ENCODE data around the gene CDK13.

The CDK13 gene

DNA sequence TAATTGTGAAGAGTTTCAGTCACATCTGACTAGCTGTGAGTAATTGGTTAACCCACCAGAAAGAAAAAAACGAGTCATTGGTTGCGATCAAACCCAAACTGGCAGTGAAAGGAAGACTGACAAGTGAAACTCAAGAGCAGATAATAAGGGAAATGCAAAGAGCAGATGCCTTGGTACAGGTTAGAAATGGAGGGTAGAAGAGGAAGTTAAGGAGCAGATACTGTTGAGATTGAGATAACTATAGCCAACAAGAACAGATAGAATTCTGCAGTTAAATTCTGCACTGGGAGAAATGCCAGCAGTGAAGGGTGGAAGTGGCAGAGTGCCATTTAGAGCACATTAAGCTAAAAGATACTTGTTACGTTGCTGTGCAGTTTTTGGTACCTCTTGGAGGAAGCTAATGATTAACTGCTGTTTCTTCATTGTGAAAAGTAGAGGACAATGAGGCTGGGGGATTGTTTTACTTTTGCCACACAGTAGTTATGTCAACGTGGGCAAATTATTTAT is 65.8 kb downstream of the CDK13 start:
- peak; percentile 6 for DNase-seq

DNA sequence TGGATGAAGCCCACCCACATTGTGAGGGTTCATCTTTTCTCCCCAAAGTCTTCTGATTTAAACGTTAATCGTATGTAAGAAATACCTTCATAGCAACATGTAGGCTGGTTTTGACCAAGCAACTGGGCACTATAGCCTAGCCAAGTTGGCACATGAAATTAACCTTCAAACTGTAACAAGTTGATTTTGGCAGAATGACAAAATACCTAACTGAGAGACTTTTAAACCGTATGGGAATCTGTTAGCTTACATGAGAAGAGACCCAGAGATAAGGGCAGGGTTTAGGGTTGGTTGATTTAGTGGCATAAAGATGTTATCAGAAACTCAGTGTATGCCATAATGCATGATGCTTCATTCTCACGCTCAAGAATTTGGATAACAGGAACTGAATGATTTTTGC is 69.5 kb downstream of the CDK13 start:
- no peak for DNase-seq

DNA sequence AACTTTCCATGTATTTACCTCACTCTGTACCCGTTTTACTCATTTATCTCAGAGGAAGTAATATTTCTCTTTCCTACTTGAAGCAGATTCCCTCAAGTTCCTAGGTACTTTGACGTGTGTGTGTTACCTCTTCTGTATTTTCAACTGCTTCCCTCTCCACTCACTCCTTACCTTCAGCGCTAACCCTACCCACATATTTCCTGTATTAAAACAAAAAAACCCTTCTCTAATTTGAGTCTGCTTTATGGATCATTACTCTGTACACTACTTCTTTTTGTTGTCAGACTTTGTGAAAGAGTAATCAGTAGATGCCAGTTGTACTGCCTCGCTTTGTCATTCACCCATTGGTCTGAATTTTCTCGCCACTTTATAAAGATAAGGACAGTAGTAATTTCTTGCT is 74.0 kb downstream of the CDK13 start:
- DNase-seq, result no peak

DNA sequence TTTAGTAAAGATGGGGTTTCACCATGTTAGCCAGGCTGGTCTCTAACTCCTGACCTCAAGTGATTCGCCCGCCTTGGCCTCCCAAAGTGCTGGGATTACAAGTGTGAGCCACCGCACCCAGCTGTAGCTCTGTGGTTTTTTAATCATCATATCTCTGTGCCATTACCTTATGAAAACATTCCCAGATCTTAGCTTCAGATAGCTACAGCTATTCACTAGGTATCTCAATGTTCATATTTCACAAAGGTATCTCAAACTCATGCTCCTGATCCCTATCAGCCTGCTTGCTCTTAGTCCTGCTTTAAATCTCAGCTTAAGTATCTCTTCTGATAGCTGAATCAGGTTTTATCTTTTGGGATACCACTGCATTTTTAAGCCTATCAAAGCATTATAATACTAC is 74.8 kb downstream of the CDK13 start:
- DNase-seq, result no peak

DNA sequence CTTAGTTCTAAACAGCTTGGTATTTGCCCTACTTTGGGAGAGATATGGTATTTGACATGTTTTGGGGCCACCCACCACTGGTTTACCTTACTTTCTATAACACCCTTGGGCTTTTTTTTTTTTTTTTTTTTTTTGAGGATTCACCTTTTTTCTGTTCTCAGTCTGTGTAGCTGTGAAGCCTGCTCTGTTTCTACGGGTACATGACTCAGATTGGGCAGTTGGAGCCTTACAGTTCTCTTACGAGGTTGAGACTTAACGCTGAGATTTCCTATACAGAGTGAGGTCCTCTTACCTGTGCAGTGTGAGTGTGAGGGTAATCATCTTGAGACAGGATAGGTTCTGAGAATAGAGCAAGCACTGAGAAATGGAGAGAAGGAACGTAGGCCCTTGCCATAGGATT is 77.5 kb downstream of the CDK13 start:
- DNase-seq, result no peak

DNA sequence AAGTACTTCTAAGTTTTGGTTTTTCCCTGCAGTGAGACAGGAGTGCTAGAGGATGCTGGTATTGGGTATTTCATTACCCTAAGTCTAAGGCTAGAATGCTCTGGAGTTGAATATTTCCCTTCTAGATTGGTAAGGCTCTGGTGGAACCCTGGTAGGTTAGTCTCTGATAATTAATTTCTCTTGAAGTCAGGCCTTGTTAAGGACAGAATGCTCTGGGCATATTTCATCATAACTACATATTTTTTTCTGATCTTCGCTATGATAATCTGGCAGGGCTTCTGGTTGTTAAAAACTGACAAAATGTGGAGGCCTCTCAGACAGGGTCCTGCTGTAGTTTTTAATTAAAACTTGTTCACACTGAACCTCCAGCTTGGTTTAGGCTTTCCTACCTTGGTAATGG is 83.8 kb downstream of the CDK13 start:
- DNase-seq, result no peak

DNA sequence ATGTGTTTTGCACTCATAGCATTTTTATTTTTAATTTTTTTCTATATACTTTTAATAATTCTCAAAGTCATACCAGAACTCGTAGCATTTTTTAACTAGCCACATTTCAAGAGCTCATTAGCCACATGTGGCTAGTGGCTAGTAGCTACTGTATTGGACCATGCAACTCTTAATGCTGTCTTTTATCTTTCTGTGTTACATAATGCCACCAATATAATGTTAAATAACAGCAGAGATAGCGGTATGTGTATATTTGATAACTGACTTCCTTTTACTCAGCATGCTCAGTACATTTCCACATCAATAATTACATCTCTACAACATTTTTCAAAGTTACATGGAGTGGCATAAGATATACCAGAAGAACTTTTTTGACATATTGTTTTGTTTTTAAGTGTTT is 91.4 kb downstream of the CDK13 start:
- DNase-seq, result no peak

DNA sequence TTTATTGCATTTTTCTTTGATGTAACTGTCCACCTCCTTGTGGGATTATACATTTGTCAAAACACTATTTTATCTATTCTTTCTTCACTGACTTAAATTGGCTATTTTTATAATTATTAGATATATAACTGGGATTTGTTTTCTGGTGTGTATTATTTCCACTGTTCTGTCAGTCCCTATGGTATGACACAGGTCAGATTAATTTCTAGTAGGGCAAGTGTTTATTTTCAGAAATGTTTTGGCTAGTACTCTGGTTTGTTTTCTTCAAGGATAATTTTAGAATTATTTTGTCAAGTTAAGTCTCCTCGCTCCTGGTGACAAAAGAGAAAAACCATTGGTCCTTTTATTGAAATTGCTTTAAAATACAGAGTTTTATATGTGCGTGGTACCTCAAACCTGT is 93.1 kb downstream of the CDK13 start:
- no peak for DNase-seq

DNA sequence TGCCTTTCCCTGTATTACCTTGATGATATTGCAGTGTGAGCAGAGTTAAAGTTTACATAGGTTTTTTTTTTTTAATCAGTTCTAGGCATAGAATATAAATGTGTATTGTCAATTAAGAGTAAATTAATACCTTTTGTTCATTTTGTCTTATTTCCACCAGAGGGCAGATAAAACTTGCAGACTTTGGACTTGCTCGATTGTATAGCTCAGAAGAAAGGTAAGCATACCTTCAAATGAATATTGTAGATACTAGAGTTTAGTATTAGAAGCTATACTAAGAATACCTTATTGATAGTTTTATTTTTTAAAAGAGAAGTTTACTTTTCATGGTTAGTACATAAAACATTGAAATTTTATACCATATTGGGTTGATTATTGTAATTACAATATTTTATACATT is 97.6 kb downstream of the CDK13 start:
- no peak for DNase-seq

DNA sequence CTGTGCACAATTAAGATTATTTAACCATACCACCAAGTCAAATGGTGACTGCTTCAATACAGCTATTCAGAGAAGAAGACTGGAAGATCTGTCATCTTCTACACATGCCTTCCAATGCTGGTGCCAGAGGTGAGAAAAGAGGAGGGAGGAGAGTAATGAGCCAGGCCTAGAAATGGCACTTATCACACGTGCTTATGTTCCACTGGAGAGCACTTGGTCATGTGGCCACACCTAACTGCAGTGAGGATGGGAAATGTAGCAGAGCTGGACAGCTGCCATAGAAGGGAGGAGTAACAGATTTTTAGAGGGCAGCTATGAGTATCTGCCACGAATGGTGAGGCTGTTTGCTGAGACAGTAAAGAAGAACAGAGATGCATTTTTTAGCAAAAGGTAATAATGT is 107.2 kb downstream of the CDK13 start:
- DNase-seq, result no peak

DNA sequence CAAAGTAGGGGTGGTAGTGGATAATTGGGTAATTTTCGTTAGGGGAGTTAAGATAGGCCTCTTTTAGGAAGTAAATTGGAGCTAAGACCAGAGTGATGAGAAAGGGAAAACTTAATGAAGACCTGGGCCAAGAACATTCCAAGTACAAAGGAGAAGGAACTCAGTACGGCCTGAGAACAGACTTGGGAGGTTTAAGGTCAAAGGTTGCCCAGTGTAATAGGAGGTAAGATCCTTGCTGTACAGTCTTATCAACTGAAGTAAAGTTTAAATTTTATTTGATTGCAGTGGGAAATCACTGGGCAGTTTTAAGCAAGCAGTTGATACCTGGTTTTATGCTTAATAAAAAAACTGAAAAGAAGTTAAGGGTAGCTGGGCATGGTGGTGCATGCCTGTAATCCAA is 108.0 kb downstream of the CDK13 start:
- DNase-seq, result no peak

DNA sequence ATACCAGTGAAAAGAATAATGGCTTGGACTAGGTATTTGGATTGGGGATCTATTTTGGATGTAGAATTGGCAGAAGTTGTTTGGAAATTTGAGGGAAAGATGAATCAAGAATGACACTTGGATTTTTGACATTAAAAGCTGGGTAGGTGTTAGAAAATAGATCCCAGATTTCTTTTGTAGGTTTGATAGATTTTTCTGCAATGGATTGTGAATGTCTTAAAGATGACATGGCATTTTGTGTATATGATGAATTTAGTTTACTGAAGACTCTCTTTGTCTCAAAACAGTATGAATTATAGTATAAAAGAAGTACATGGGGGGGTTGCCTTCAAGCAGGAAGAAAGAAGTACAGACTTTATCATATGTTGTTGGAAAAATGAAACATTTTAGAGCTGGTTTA is 108.6 kb downstream of the CDK13 start:
- DNase-seq, result no peak

DNA sequence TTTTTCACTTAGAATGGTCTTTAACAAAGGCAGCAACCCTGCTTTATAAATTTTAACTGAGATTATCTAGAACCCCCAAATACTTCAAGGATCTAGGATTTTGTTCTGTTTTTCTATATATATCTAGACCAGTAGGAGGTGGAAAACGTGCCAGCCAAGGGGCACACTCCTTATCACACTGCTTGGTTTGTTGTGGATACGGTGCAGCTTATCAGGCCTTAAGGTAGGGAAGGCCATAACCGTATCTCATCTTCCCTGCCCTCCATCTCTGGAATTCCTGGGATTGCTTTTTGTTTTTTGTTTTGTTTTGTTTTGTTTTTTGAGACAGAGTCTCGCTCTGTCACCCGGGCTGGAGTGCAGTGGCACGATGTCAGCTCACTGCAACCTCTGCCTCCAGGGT is 109.0 kb downstream of the CDK13 start:
- DNase-seq, result no peak

DNA sequence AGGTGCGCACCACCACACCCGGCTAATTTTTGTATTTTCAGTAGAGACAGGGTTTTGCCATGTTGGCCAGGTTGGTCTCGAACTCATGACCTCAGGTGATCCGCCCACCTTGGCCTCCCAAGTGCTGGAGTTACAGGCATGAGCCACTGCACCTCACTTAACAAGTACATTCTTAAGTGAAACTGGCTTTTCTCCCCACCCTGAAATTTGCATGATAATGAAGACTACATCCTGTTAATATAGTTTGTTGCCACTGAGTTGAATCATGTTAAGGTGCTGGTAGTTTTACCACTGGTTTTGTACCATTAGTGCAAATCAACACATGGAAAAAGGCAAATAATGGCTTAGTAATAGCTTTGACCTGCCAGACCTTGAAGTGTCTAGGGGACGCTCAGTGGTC is 122.2 kb downstream of the CDK13 start:
- no peak for DNase-seq

DNA sequence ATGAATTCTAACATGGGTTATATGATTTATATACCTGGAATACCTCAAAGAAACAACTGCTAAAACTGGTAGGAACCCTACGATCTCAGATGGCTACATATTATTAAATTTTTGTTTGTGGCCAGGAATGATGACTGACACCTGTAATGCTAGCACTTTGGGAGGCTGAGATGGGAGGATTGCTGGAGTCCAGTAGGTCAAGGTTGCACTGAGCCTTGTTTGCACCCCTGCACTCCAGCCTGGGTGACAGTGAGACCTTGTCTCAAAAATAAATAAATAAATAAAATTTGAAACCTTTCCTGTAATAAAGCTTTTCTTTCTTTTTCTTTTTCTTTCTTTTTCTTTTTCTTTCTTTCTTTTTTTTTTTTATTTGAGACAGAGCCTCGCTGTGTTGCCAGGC is 123.2 kb downstream of the CDK13 start:
- no peak for DNase-seq

DNA sequence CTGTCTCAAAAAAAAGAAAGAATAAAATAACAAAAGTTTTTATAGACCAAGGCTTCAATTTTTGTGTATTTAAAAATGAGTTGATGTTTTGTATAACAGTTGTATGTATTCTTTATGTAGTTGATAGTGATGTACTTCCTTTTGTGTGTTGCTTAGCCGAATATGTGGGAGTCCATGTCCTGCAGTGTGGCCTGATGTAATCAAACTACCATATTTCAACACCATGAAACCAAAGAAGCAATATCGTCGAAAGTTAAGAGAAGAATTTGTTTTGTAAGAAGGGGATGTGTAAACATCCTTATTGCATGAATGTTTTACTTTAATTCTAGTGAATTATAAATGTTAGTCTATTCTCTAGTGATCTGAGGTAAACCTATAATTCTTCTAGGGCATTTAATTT is 127.8 kb downstream of the CDK13 start:
- no peak for DNase-seq

DNA sequence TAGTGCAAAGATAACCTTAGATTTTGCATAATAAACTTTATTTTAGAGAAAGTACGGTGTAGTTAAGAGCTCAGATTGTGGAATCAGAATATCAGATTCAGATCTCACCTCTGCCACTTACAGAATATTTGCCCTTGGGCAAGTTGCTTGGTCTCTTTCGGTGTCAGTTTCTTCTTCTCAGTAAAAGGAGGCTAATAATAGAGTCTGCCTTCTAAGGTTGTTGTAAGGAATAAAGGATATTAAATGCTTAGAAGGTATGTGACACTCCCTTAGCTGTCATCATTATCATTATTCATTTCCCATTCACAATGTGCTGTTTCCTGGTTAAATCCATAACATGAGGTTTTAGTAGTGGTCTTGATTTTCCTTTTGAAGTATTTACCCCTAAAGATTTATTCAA is 142.1 kb downstream of the CDK13 start:
- DNase-seq, result no peak

DNA sequence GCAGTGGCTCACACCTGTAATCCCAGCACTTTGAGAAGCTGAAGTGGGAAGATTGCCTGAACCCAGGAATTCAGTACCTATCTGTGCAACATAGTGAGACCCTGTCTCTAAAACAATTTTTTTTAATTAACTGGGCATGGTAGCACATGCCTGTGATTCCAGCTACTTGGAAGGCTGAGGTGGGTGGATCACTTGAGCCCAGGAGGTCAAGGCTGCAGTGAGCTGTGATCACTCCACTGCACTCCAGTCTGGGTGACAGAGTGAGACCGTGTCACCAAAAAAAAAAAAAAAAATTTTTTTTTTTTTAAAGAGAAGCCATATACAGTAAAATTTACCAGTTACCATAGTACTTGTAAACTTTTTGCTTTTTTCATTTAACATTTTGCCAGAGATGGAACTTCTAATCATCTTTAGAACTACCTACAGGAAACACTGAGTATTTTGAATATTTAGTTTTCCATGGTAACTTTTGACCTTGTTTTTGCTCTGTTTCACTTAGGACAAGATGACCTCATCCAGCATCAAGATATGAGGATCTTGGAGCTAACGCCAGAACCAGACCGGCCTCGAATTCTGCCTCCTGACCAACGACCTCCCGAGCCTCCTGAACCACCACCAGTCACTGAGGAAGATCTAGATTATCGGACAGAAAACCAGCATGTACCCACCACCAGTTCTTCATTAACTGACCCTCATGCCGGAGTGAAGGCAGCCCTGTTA is 143.7 kb downstream of the CDK13 start:
- no peak for DNase-seq

DNA sequence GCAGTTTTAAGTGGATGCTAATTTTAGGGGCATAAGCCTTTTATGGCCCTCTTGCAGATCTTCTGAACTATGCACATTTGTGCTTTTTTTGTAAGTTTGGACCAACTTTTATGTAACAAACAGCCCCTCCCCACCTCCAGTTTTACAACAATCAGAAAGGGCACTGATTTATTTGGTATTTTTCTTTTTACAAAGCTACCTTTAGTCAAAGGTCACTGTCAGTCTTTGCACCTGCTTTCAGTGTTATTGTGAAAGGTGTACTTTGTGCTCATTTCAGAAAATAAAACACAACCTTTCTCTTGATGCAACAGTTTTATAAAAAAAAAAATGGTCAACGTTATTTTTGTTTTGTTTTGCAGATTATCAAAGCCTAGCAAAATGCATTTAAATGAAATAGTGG is 145.2 kb downstream of the CDK13 start:
- DNase-seq, result no peak

DNA sequence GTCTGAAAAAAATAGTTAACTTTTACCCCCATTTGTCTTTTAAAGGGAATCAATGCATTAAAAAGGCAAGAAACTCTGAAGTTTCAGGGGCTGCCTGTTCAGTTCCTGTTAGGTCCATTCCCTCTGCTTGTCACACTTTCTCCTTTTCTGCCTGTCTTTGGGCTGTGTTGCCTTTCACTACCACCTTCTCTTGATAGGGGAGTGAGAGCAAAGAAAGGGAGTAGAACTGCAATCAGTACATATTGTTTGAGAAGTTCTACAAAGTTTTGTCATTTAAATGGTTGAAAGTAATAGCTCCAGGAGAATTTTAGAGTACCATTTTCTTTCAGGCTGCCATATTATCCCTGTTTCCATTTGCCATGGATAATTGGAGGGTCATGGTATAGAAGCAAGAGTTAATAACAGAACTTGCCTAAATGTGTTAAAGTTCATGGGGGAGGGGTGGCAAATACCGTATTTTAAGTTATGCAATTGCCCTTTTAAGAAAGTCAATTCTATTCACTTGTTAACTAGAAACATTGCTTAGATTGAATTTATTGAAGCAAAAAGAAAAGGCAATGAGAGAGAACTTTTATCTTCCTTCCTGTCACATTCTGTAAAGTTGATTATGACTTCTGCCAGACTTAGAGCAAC is 145.8 kb downstream of the CDK13 start:
- no peak for DNase-seq

DNA sequence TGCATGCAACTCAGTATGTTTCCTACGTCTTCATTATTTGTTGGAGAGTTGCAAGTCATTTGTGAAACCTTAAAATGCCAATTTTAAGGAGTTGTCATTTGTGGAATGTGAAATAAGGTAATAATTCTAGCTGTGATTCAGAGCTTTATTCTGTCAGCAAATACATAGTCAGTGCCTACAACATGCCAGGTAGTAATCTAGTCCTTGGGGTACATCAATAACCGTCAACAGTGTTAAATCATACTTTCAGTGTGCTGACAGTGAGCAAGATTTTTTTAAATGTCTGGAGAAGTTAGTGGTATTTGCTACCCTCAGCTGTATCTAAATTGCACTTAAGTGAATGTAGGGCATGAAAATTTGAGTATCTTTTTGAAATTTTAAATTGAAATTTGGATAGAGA is 147.7 kb downstream of the CDK13 start:
- DNase-seq, result no peak

DNA sequence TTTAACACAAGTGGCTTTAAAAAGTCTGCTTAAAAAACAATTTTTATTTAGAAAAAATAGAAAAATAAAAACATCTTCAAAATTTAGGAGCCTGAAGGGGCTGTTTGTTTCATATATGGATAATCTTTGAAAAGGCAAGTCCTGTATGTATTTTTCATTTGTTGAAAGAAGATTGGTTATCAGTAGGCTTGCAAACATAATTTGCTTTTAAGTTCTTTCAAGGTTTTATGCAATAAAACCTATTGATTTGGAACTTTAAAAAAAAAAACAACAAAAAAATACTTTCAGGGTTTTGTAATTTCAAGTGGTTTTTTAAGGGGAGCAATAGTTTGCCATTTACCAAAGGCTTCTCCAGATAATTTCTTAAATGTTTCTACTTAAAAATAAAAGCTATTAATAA is 148.8 kb downstream of the CDK13 start:
- no peak for DNase-seq

DNA sequence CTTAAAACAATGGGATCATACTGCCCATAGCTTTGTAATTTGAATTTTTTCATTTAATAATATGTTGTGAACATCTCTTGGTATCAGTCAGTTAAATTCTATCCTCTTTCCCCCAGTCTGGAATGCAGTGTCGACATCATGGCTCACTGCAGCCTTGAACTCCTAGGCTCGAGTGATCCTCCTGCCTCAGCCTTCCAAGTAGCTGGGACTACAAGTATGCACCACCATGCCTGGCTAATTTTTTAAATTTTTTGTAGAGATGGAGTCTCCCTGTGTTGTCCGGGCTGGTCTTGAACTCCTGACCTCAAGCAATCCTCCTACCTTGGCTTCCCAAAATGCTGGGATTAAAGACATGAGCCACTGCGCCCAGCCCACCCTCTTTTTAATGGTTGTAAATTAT is 149.8 kb downstream of the CDK13 start:
- DNase-seq, result no peak

DNA sequence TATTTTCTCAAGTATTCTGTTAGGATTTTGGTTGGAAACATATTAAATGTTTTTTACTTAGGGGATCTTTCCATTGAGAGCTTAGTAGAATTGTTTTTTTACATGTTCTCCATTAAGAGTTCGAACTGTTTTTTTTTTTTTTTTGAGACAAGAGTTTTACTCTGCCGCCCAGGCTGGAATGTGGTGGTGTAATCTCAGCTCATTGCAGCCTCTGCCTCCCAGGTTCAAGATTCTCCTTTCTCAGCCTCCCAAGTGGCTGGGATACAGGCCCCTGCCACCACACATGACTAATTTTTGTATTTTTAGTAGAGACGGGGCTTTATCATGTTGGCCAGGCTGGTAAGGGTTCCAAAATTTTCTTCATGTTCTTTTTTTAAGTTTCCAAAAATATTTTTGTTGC is 151.1 kb downstream of the CDK13 start:
- DNase-seq, result no peak

DNA sequence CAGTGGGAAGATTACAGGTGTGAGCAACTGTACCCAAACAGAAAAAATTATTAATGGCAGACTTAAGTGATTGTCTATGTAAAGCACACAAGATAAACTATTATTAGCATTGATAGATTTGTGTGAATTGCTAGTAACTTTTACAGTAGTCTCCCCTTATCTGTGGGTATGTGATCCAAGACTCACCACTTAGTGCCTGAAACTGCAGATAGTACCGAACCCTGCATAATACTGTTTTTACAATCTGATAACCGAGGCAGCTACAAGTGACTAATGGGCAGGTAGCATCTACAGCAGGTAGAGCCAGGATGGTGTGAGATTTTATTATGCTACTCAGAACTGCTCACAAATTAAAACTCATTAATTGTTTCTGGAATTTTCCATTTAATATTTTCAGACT is 152.8 kb downstream of the CDK13 start:
- DNase-seq, result no peak
